Loucy (cell line): ENCODE results near the gene SAMSN1.

ENCODE experiments used
- H2AFZ ChIP-seq: fragments of 200-600 bp; sonication (generic); 2 replicates; pipeline ENCODE4 v1.6.0; 2016; ENCODE audit warnings: antibody characterized with exemption, mild to moderate bottlenecking, low read length, moderate library complexity
- H3F3A ChIP-seq: fragments of 200-600 bp; 2 replicates; pipeline ENCODE4 v1.6.0; 2016; ENCODE audit warnings: antibody characterized with exemption, low read depth, mild to moderate bottlenecking
- H3K27me3 ChIP-seq: fragments of 200-600 bp; sonication (generic); 2 replicates; pipeline ENCODE4 v1.6.1; 2014; ENCODE audit warnings: low read length, mild to moderate bottlenecking; ENCODE audit not compliant: insufficient read depth, poor library complexity, severe bottlenecking
- H3K36me3 ChIP-seq: fragments of 200-600 bp; sonication (generic); 2 replicates; pipeline ENCODE4 v1.6.1; 2016; ENCODE audit warnings: low read length; ENCODE audit not compliant: insufficient read depth
- H3K4me1 ChIP-seq: fragments of 200-600 bp; sonication (generic); 2 replicates; pipeline ENCODE4 v1.5.1; 2014; ENCODE audit warnings: low read length, mild to moderate bottlenecking; ENCODE audit not compliant: insufficient read depth, poor library complexity, severe bottlenecking
- H3K4me2 ChIP-seq: fragments of 200-600 bp; sonication (generic); 2 replicates; pipeline ENCODE4 v1.6.0; 2014; ENCODE audit warnings: antibody characterized with exemption, low read length, low read depth, mild to moderate bottlenecking; ENCODE audit not compliant: poor library complexity, severe bottlenecking
- H3K4me3 ChIP-seq: fragments of 200-600 bp; sonication (generic); 2 replicates; pipeline ENCODE4 v1.5.1; 2014; ENCODE audit warnings: low read length, mild to moderate bottlenecking, mixed read lengths; ENCODE audit not compliant: poor library complexity, severe bottlenecking
- H3K79me2 ChIP-seq: fragments of 200-600 bp; sonication (generic); 2 replicates; pipeline ENCODE4 v1.6.1; 2014; ENCODE audit warnings: low read length; ENCODE audit not compliant: insufficient read depth
- H3K9ac ChIP-seq: fragments of 200-600 bp; sonication (generic); 2 replicates; pipeline ENCODE4 v1.6.0; 2014; ENCODE audit warnings: mild to moderate bottlenecking, low read depth, low read length, moderate library complexity; ENCODE audit not compliant: poor library complexity, severe bottlenecking
- H3K9me2 ChIP-seq: fragments of 200-600 bp; sonication (generic); replicated peaks from 2 replicates; pipeline ENCODE4 v1.6.1; 2016; ENCODE audit warnings: low read depth, low read length, mixed read lengths
- H3K9me3 ChIP-seq: fragments of 200-600 bp; sonication (generic); 2 replicates; pipeline ENCODE4 v1.6.1; 2014; ENCODE audit warnings: mild to moderate bottlenecking, antibody characterized with exemption, low read length, low read depth; ENCODE audit not compliant: insufficient read depth
- H4K20me1 ChIP-seq: fragments of 200-600 bp; sonication (generic); 2 replicates; pipeline ENCODE4 v1.6.0; 2014; ENCODE audit warnings: antibody characterized with exemption, low read length, mild to moderate bottlenecking; ENCODE audit not compliant: insufficient read depth, poor library complexity, severe bottlenecking
- CTCF ChIP-seq: fragments of 200-600 bp; sonication (generic); conservative IDR thresholded peaks from 2 replicates; pipeline ENCODE4 v1.5.1; 2014; ENCODE audit warnings: mild to moderate bottlenecking, antibody characterized with exemption, low read length
- EZH2phosphoT487 ChIP-seq: fragments of 200-600 bp; IDR thresholded peaks from 2 replicates; pipeline ENCODE4 v1.6.1; 2018; ENCODE audit warnings: antibody characterized with exemption, mild to moderate bottlenecking, moderate library complexity, borderline replicate concordance

Gene SAMSN1

GRCh38 chr21:14435423-14435822, 110.7 kb downstream of the SAMSN1 start:
- Histone ChIP-seq H3K9me2 (no peaks in the 10 kb centered on the region), H3K9me3 (no peaks in the 10 kb centered on the region), H3K79me2 (no peaks in the 10 kb centered on the region), H3K36me3 (no peaks in the 10 kb centered on the region), H3K9ac (no peak overlapping the region), H3F3A (no peaks in the 10 kb centered on the region), H4K20me1 (no peaks in the 10 kb centered on the region), H2AFZ (no peak overlapping the region), H3K27me3 (no peaks in the 10 kb centered on the region), H3K4me3 (no peak overlapping the region), H3K4me2 (no peak overlapping the region), H3K4me1 (no peaks in the 10 kb centered on the region)
- no peak for TF ChIP-seq CTCF
- no peak for TF ChIP-seq EZH2phosphoT487
